GM23338 (cell line): ENCODE results near the gene LYST. TPM values are rescaled to one million over a fixed set of nuclear protein-coding genes. Genes with fewer than 3 reads are reported as not detected.

Source experiments
- ATAC-seq: fragments of 200-7000 bp; cut with Tn5 transposase; 3 replicates; pipeline ENCODE4 v1.9.1; 2020
- DNase-seq: peaks from one replicate; pipeline ENCODE4 v3.0.0-alpha.2; 2015; ENCODE audit warnings: low spot score
- H2AFZ ChIP-seq: fragments of 200-600 bp; sonication (generic); 2 replicates; pipeline ENCODE4 v1.8.0; 2016; ENCODE audit warnings: antibody characterized with exemption, mild to moderate bottlenecking, moderate library complexity
- H3F3A ChIP-seq: fragments of 200-600 bp; sonication (generic); replicated peaks from 2 replicates; pipeline ENCODE4 v1.8.0; 2017; ENCODE audit warnings: antibody characterized with exemption, mixed run types, low read depth
- H3K27ac ChIP-seq: fragments of 200-600 bp; sonication (generic); 2 replicates; pipeline ENCODE4 v1.6.1; 2016; ENCODE audit warnings: low read depth
- H3K27me3 ChIP-seq: fragments of 200-600 bp; sonication (generic); 2 replicates; pipeline ENCODE4 v1.8.0; 2016; ENCODE audit warnings: mild to moderate bottlenecking, mixed run types, moderate library complexity; ENCODE audit not compliant: insufficient read depth
- H3K36me3 ChIP-seq: fragments of 200-600 bp; sonication (generic); 2 replicates; pipeline ENCODE4 v1.8.0; 2016; ENCODE audit warnings: mild to moderate bottlenecking; ENCODE audit not compliant: insufficient read depth
- H3K4me1 ChIP-seq: fragments of 200-600 bp; sonication (generic); 2 replicates; pipeline ENCODE4 v1.8.0; 2016; ENCODE audit warnings: mild to moderate bottlenecking, moderate library complexity; ENCODE audit not compliant: insufficient read depth
- H3K4me2 ChIP-seq: fragments of 200-600 bp; sonication (generic); 2 replicates; pipeline ENCODE4 v1.7.1; 2017; ENCODE audit warnings: mixed run types
- H3K4me3 ChIP-seq: fragments of 200-600 bp; sonication (generic); 2 replicates; pipeline ENCODE4 v1.6.1; 2016; ENCODE audit warnings: mixed run types
- H3K79me2 ChIP-seq: fragments of 200-600 bp; sonication (generic); replicated peaks from 2 replicates; pipeline ENCODE4 v1.8.0; 2017; ENCODE audit warnings: mild to moderate bottlenecking; ENCODE audit not compliant: insufficient read depth
- H3K9me2 ChIP-seq: fragments of 200-600 bp; sonication (generic); 2 replicates; pipeline ENCODE4 v1.8.0; 2017; ENCODE audit not compliant: insufficient read depth
- H4K20me1 ChIP-seq: fragments of 200-600 bp; sonication (generic); replicated peaks from 2 replicates; pipeline ENCODE4 v1.8.0; 2017; ENCODE audit warnings: mild to moderate bottlenecking; ENCODE audit not compliant: insufficient read depth
- H3K27ac Mint-ChIP-seq: 2 replicates; pipeline ENCODE4 v1.8.0; 2020; ENCODE audit warnings: inconsistent platforms, mild to moderate bottlenecking, moderate library complexity, mixed read lengths
- H3K27me3 Mint-ChIP-seq: 3 replicates; pipeline ENCODE4 v1.8.0; 2022; ENCODE audit warnings: low read depth, mild to moderate bottlenecking, moderate library complexity, mixed read lengths, inconsistent platforms; ENCODE audit not compliant: insufficient read depth, poor library complexity
- H3K36me3 Mint-ChIP-seq: 3 replicates; pipeline ENCODE4 v1.8.0; 2021; ENCODE audit warnings: low read depth, mild to moderate bottlenecking, inconsistent platforms, moderate library complexity, mixed read lengths
- H3K4me1 Mint-ChIP-seq: 3 replicates; pipeline ENCODE4 v1.8.0; 2020; ENCODE audit warnings: mild to moderate bottlenecking, inconsistent platforms, mixed read lengths
- H3K4me3 Mint-ChIP-seq: 3 replicates; pipeline ENCODE4 v1.8.0; 2021; ENCODE audit warnings: moderate library complexity, mild to moderate bottlenecking, inconsistent platforms, mixed read lengths
- H3K9me3 Mint-ChIP-seq: 3 replicates; pipeline ENCODE4 v1.8.0; 2020; ENCODE audit warnings: moderate library complexity, mild to moderate bottlenecking, inconsistent platforms, mixed read lengths
- CREB1 ChIP-seq: fragments of 250-450 bp; sonication (Bioruptor Pico); IDR thresholded peaks from 2 replicates; pipeline ENCODE4 v1.5.0; 2020; ENCODE audit warnings: low read depth, mild to moderate bottlenecking, moderate library complexity
- CTCF ChIP-seq, 2 experiments: fragments of 200-600 bp in 1 of 2; sonication (generic) in 1 of 2; conservative IDR thresholded peaks; 2 replicates each; pipeline versions ENCODE4 v1.5.1 to v1.6.1; 2016 to 2017; ENCODE audit warnings: antibody characterized with exemption in 2 of 2, low read depth in 2 of 2, mild to moderate bottlenecking in 2 of 2, moderate library complexity in 1 of 2
- EZH2 ChIP-seq: fragments of 200-600 bp; sonication (generic); IDR thresholded peaks from one replicate; pipeline ENCODE4 v1.8.0; 2017; ENCODE audit warnings: antibody characterized with exemption, mild to moderate bottlenecking, low read depth; ENCODE audit not compliant: unreplicated experiment
- EZH2phosphoT487 ChIP-seq: fragments of 200-600 bp; sonication (generic); IDR thresholded peaks from one replicate; pipeline ENCODE4 v1.8.1; 2018; ENCODE audit warnings: antibody characterized with exemption; ENCODE audit not compliant: unreplicated experiment
- JUNB ChIP-seq: IDR thresholded peaks from one replicate; pipeline ENCODE4 v1.6.1; 2016; ENCODE audit warnings: antibody characterized with exemption; ENCODE audit not compliant: unreplicated experiment
- POLR2AphosphoS5 ChIP-seq: IDR thresholded peaks from 2 replicates; pipeline ENCODE4 v1.6.1; 2016; ENCODE audit warnings: antibody characterized with exemption, low read depth
- ZNF114 ChIP-seq: fragments of 250-450 bp; sonication (Bioruptor Pico); IDR thresholded peaks from 2 replicates; pipeline ENCODE4 v1.5.0; 2020; ENCODE audit warnings: mild to moderate bottlenecking, moderate library complexity
- ZNF462 ChIP-seq: fragments of 250-450 bp; sonication (Bioruptor Pico); IDR thresholded peaks from 2 replicates; pipeline ENCODE4 v1.5.0; 2020; ENCODE audit warnings: mild to moderate bottlenecking, moderate library complexity
- polyA plus RNA-seq: library from polyadenylated mRNA; unstranded; fragments of >200 nt; fragmentation: Nextera tagmentation; extraction: Ambion mirVana; gene quantifications from 2 replicates; pipeline ENCODE4 v1.2.1, GENCODE V29; 2016
- total RNA-seq: library from RNA; depleted of rRNA; stranded (reverse); fragments of >200 nt; shearing (Covaris generic); gene quantifications from 2 replicates; pipeline ENCODE4 v1.2.3, GENCODE V29; 2014
- TF ChIP-seq, protein P1 (sequence below): IDR thresholded peaks from one replicate; pipeline ENCODE4 v1.6.1; 2018; ENCODE audit warnings: antibody characterized with exemption; ENCODE audit not compliant: unreplicated experiment

The LYST gene
- total and polyA plus RNA-seq, 2 experiments from 2014 or later: 0.21 to 1.0 TPM

DNA sequence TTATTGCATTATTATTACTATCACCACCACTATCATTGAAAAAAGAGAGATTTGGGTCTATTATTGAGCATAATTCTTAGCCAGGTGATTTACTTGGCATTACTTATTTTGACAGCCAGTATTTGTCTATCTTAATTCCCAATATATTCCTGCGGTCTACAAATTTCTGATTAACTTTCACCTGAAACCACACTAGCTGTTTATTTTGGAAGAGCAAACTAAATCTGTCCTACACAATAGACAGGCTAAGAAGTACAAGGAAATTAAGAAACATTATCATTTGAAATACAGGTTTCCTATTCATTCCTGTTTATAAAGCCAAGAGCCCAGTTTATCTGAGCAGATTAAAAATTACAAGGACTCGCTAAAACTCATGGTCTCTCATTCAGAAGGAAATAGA, 6.9 kb upstream of the LYST start:
- H3K4me3 ChIP-seq: no peak overlapping the region
- Mint-ChIP-seq H3K36me3 (no peaks in the 10 kb centered on the region), H3K27ac (no peak overlapping the region)

DNA sequence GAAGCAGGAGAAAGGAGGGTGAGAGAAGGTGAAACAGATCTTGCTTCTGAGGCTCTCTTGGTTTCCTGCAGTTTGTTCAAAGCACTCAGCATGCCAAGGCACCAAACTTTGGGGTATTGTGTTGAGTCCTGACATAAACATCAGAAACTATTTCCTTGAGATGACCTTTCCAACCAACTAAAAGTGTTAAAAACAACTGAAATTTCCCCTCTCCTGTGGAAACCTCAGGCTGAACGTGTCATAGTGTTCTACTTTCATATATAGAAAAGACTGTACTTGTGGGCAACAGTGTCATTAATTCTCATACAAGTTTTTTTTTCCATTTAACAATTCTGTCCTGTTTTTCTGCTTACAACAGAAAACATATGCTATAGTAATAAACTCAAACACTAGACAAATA, 6.3 kb upstream of the LYST start:
- DNase-seq (no peak), ATAC-seq (no peak)
- H3K9me2 ChIP-seq: no peaks in the 10 kb centered on the region
- no peaks in the 10 kb centered on the region for H3K4me1 ChIP-seq
- H3K4me2 ChIP-seq: no peak overlapping the region
- no peak overlapping the region for H3K27ac Mint-ChIP-seq
- no peaks in the 10 kb centered on the region for H3K79me2 ChIP-seq
- H3K27ac ChIP-seq: no peak overlapping the region
- peaks cover 2% of the 10 kb centered on the region for H3K27me3 Mint-ChIP-seq
- no peak overlapping the region; the same call in 1 of the 2 replicates for H2AFZ ChIP-seq
- H3K36me3 ChIP-seq: no peaks in the 10 kb centered on the region
- H3K9me3 Mint-ChIP-seq: no peaks in the 10 kb centered on the region
- H3K36me3 Mint-ChIP-seq: no peaks in the 10 kb centered on the region
- no peak overlapping the region for H3K4me3 ChIP-seq
- H4K20me1 ChIP-seq: no peaks in the 10 kb centered on the region
- H3K4me1 Mint-ChIP-seq: no peaks in the 10 kb centered on the region
- no peaks in the 10 kb centered on the region for H3K27me3 ChIP-seq
- no peaks in the 10 kb centered on the region for H3F3A ChIP-seq
- H3K4me3 Mint-ChIP-seq: no peak overlapping the region
- TF ChIP-seq JUNB (no peak), EZH2 (no peak), ZNF462 (CRISPR knock-in tag) (no peak), CTCF (conservative IDR thresholded peaks at IDR 0.05; ENCODE audit: low read depth in 2 of 2) (no peak)

More for the DNA sequence above, 6.9 kb upstream of the LYST start:
- no peak for ATAC-seq
- no peaks in the 10 kb centered on the region for H3K36me3 ChIP-seq
- no peaks in the 10 kb centered on the region for H3K9me2 ChIP-seq
- H3K4me1 ChIP-seq: no peaks in the 10 kb centered on the region
- no peak overlapping the region for H3K4me2 ChIP-seq
- H3K27me3 ChIP-seq: no peaks in the 10 kb centered on the region
- H3K27ac ChIP-seq: no peak overlapping the region
- H3K27me3 Mint-ChIP-seq: peaks cover 2% of the 10 kb centered on the region
- H2AFZ ChIP-seq: no peak overlapping the region
- TF ChIP-seq ZNF114 (CRISPR knock-in tag) (no peak), POLR2AphosphoS5 (no peak), EZH2phosphoT487 (no peak), CREB1 (no peak), JUNB (no peak)
- TF ChIP-seq, protein P1, sequence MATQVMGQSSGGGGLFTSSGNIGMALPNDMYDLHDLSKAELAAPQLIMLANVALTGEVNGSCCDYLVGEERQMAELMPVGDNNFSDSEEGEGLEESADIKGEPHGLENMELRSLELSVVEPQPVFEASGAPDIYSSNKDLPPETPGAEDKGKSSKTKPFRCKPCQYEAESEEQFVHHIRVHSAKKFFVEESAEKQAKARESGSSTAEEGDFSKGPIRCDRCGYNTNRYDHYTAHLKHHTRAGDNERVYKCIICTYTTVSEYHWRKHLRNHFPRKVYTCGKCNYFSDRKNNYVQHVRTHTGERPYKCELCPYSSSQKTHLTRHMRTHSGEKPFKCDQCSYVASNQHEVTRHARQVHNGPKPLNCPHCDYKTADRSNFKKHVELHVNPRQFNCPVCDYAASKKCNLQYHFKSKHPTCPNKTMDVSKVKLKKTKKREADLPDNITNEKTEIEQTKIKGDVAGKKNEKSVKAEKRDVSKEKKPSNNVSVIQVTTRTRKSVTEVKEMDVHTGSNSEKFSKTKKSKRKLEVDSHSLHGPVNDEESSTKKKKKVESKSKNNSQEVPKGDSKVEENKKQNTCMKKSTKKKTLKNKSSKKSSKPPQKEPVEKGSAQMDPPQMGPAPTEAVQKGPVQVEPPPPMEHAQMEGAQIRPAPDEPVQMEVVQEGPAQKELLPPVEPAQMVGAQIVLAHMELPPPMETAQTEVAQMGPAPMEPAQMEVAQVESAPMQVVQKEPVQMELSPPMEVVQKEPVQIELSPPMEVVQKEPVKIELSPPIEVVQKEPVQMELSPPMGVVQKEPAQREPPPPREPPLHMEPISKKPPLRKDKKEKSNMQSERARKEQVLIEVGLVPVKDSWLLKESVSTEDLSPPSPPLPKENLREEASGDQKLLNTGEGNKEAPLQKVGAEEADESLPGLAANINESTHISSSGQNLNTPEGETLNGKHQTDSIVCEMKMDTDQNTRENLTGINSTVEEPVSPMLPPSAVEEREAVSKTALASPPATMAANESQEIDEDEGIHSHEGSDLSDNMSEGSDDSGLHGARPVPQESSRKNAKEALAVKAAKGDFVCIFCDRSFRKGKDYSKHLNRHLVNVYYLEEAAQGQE: no peak
- H3K4me3 Mint-ChIP-seq: no peak overlapping the region
- H3K4me1 Mint-ChIP-seq: no peaks in the 10 kb centered on the region
- no peaks in the 10 kb centered on the region for H3F3A ChIP-seq
- H4K20me1 ChIP-seq: no peaks in the 10 kb centered on the region
- H3K79me2 ChIP-seq: no peaks in the 10 kb centered on the region
- no peaks in the 10 kb centered on the region for H3K9me3 Mint-ChIP-seq
- DNase-seq: no peak
